ENCODE results near the gene TMPRSS12.
"Not testable (repeated sequence)": the region's sequence is repeated elsewhere in the genome, so short reads cannot be mapped to it uniquely, and the experiment has no call there.

The TMPRSS12 gene, protein sequence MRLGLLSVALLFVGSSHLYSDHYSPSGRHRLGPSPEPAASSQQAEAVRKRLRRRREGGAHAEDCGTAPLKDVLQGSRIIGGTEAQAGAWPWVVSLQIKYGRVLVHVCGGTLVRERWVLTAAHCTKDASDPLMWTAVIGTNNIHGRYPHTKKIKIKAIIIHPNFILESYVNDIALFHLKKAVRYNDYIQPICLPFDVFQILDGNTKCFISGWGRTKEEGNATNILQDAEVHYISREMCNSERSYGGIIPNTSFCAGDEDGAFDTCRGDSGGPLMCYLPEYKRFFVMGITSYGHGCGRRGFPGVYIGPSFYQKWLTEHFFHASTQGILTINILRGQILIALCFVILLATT

GRCh38 chr12:50842637-50843493, at the start of gene TMPRSS12:
Gene TMPRSS12, plus strand, starts transcription at chr12:50842926. Its CDS starts 39 bp downstream, at chr12:50842965.
- DNase-seq (ENCODE audit: low read depth), result no peak

GRCh38 chr12:50799908-50800307, 42.8 kb upstream of the TMPRSS12 start:
- peak; percentile 13 for DNase-seq (ENCODE audit: low read depth)

- no peak for DNase-seq (ENCODE audit: low read depth)
Observed at GRCh38 chr12:50803230-50803875, 39.4 kb upstream of the TMPRSS12 start.

GRCh38 chr12:50806176-50806575, 36.5 kb upstream of the TMPRSS12 start:
- peak; percentile 36 for DNase-seq (ENCODE audit: low read depth)

GRCh38 chr12:50809131-50809530, 33.6 kb upstream of the TMPRSS12 start:
- DNase-seq (ENCODE audit: low read depth), result not testable (repeated sequence)

- not testable (repeated sequence) for DNase-seq (ENCODE audit: low read depth)
Observed at GRCh38 chr12:50814921-50815320, 27.8 kb upstream of the TMPRSS12 start.

GRCh38 chr12:50820177-50820576, 22.5 kb upstream of the TMPRSS12 start:
- no peak for DNase-seq (ENCODE audit: low read depth)

GRCh38 chr12:50822082-50822481, 20.6 kb upstream of the TMPRSS12 start:
- DNase-seq (ENCODE audit: low read depth), result no peak

GRCh38 chr12:50823724-50824123, 19.0 kb upstream of the TMPRSS12 start:
- DNase-seq (ENCODE audit: low read depth), result not testable (repeated sequence)

- no peak for DNase-seq (ENCODE audit: low read depth)
Observed at GRCh38 chr12:50824914-50825313, 17.8 kb upstream of the TMPRSS12 start.

DNA sequence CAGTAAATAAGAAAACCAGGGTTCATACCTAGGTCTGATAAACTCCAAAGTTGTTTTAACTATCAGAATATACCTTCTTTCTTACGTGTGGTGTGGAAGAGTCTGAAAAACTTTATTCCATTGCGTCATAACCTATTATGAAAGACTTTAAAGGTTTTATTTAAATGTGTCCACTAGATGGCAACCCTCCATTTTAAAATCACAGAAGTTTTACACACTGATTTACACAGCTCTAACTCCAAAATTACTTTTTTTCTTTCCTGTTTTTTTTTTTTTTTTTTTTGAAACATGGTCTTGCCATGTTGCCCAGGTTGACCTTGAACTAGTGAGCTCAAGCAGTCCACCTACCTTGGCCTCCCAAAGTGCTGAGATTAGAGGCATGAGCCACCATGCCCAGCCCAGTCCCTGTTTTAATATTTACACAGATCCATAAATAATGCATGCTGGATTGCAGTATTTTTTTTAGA, 17.3 kb upstream of the TMPRSS12 start:
- peak; percentile 76 for DNase-seq (ENCODE audit: low read depth)

DNA sequence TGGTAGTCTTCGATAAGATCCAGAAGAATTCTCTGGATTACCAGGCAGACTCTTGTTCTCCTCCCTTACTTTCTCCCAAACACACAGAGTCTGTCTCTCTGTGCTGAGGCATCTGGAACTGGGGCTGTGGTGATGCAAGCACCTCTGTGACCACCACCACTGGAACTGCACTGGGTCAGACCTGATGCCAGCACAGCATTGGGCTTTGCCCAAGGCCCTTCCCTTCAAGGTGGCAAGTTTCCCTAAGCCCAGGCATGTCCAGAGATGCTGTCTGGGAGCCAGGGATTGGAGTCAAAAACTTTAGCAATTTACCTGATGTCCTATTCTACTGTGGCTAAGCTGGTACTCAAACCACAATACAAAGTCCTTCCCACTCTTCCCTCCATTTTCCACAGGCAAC, 14.6 kb upstream of the TMPRSS12 start:
- no peak for DNase-seq (ENCODE audit: low read depth)

GRCh38 chr12:50828886-50829285, 13.8 kb upstream of the TMPRSS12 start:
- DNase-seq (ENCODE audit: low read depth), result no peak

DNA sequence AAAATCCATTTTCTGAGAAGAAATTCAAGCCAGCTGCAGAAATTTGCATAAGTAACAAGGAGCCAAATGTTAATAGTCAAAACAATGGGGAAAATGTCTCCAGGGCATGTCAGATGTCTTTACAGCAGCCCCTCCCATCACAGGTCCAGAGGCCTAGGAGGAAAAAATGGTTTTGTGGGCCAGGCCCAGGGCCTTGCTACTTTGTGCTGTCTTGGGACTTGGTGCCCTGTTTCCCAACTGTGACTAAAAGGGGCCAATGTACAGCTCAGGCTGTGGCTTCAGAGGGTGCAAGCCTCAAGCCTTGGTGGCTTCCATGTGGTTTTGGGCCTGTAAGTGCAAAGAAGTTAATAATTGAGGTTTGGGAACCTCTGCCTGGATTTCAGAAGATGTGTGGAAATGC, 8.9 kb upstream of the TMPRSS12 start:
- not testable (repeated sequence) for DNase-seq (ENCODE audit: low read depth)

GRCh38 chr12:50839042-50839441, 3.7 kb upstream of the TMPRSS12 start:
- no peak for DNase-seq (ENCODE audit: low read depth)

GRCh38 chr12:50840809-50841487, 1.8 kb upstream of the TMPRSS12 start:
- no peak for DNase-seq (ENCODE audit: low read depth)

- no peak for DNase-seq (ENCODE audit: low read depth)
Observed at GRCh38 chr12:50841716-50842531, 802 bp upstream of the TMPRSS12 start.

- peak; percentile 22 for DNase-seq (ENCODE audit: low read depth)
Observed at GRCh38 chr12:50845021-50845647, 2.4 kb downstream of the TMPRSS12 start.

DNA sequence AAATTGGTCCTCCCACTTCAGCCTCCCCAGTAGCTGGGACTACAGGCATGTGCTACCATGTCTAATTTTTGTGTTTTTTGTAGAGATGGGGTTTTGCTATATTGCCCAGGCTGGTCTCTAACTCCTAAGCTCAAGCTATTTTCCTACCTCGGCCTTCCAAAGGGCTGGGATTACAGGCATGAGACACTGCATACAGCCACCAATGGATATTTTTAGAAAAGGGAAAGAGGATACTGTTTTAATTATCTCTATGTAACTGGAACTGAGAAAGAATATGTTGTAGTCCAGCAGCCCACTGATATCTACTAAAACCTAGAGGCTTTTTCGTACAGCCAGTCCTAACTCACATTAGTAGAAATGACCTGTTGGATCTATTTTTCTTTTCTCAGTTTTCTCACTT, 6.2 kb downstream of the TMPRSS12 start:
- no peak for DNase-seq (ENCODE audit: low read depth)

DNA sequence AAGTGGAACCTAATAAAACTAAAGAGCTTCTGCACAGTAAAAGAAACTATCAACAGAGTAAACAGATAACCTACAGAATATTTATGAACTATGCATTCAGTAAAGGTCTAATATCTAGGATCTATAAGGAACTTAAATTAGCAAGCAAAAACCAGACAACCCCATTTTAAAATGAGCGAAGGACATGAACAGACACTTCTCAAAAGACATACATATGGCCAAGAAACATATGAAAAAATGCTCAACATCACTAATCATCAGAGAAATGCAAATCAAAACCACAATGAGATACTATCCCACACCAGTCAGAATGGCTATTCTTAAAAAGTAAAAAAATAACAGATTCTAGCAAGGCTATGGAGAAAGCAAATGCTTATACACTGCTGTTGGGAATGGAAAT, 12.5 kb downstream of the TMPRSS12 start:
- DNase-seq (ENCODE audit: low read depth), result not testable (repeated sequence)

All from EH (cell line).